Neural progenitor cell (in vitro differentiated cells): ENCODE results near the gene SNAPIN. TPM values are rescaled to one million over a fixed set of nuclear protein-coding genes. Genes with fewer than 3 reads are reported as not detected.
A peak's percentile ranks its signal among the peaks of the same experiment; 100 is the strongest.

ENCODE experiments used
- DNase-seq: peaks from one replicate; pipeline ENCODE4 v3.0.0-alpha.2; 2016; ENCODE audit warnings: low spot score
- H2AFZ ChIP-seq: fragments of 200-600 bp; sonication (generic); replicated peaks from 2 replicates; pipeline ENCODE4 v1.6.1; 2016; ENCODE audit warnings: antibody characterized with exemption
- H3F3A ChIP-seq: fragments of 200-600 bp; sonication (generic); 2 replicates; pipeline ENCODE4 v1.6.1; 2016; ENCODE audit warnings: antibody characterized with exemption, low read depth
- H3K27ac ChIP-seq: fragments of 200-600 bp; sonication (generic); 2 replicates; pipeline ENCODE4 v1.5.1; 2016; ENCODE audit warnings: mild to moderate bottlenecking
- H3K27me3 ChIP-seq: fragments of 200-600 bp; sonication (generic); 2 replicates; pipeline ENCODE4 v1.6.1; 2016; ENCODE audit warnings: mild to moderate bottlenecking, moderate library complexity
- H3K36me3 ChIP-seq: fragments of 200-600 bp; sonication (generic); 2 replicates; pipeline ENCODE4 v1.5.1; 2016
- H3K4me1 ChIP-seq: fragments of 200-600 bp; sonication (generic); 2 replicates; pipeline ENCODE4 v1.6.1; 2016; ENCODE audit warnings: mixed run types
- H3K4me2 ChIP-seq: fragments of 200-600 bp; sonication (generic); 2 replicates; pipeline ENCODE4 v1.6.1; 2016
- H3K4me3 ChIP-seq: fragments of 200-600 bp; sonication (generic); 2 replicates; pipeline ENCODE4 v1.5.1; 2016
- H3K79me2 ChIP-seq: fragments of 200-600 bp; sonication (generic); 2 replicates; pipeline ENCODE4 v1.6.1; 2016; ENCODE audit warnings: low read depth
- H3K9ac ChIP-seq: fragments of 200-600 bp; sonication (generic); 2 replicates; pipeline ENCODE4 v1.6.1; 2016
- H3K9me3 ChIP-seq: fragments of 200-600 bp; sonication (generic); 2 replicates; pipeline ENCODE4 v1.5.1; 2016; ENCODE audit warnings: low read depth
- H4K20me1 ChIP-seq: fragments of 200-600 bp; sonication (generic); 2 replicates; pipeline ENCODE4 v1.6.1; 2016; ENCODE audit warnings: low read depth
- H3K27ac Mint-ChIP-seq: 3 replicates; pipeline ENCODE4 v1.8.0; 2021; ENCODE audit warnings: mixed read lengths
- H3K27me3 Mint-ChIP-seq: 2 replicates; pipeline ENCODE4 v1.8.0; 2022; ENCODE audit warnings: low read depth, mild to moderate bottlenecking, inconsistent platforms, moderate library complexity, mixed read lengths; ENCODE audit not compliant: insufficient read depth
- H3K36me3 Mint-ChIP-seq: 3 replicates; pipeline ENCODE4 v1.8.0; 2021; ENCODE audit warnings: mixed read lengths
- H3K4me1 Mint-ChIP-seq: 3 replicates; pipeline ENCODE4 v1.8.0; 2021; ENCODE audit warnings: mixed read lengths
- H3K4me3 Mint-ChIP-seq: 3 replicates; pipeline ENCODE4 v1.8.0; 2021; ENCODE audit warnings: mild to moderate bottlenecking, moderate library complexity, mixed read lengths
- H3K9me3 Mint-ChIP-seq: 3 replicates; pipeline ENCODE4 v1.8.0; 2020; ENCODE audit warnings: mixed read lengths
- CTCF ChIP-seq: fragments of 200-600 bp; sonication (generic); IDR thresholded peaks from 2 replicates; pipeline ENCODE4 v1.5.1; 2017; ENCODE audit warnings: antibody characterized with exemption, mild to moderate bottlenecking
- EZH2 ChIP-seq: fragments of 200-600 bp; sonication (generic); IDR thresholded peaks from 2 replicates; pipeline ENCODE4 v1.6.1; 2017; ENCODE audit warnings: antibody characterized with exemption, mild to moderate bottlenecking, moderate library complexity
- EZH2phosphoT487 ChIP-seq: fragments of 200-600 bp; sonication (generic); IDR thresholded peaks from 2 replicates; pipeline ENCODE4 v1.6.1; 2017; ENCODE audit warnings: antibody characterized with exemption
- total RNA-seq: library from RNA; depleted of rRNA; stranded (reverse); fragments of >200 nt; gene quantifications from 2 replicates; pipeline ENCODE4 v1.2.3, GENCODE V29; 2015; ENCODE audit warnings: low replicate concordance

Gene SNAPIN
- total RNA-seq, 1 donor from 2014 or later = 52.4 TPM

- DNase-seq = no peak
- H3K4me3 ChIP-seq = no peak overlapping the region
- H3K27ac ChIP-seq = no peak overlapping the region
- H2AFZ ChIP-seq = peak overlapping the region; percentile 57
- H3K36me3 ChIP-seq = no peaks in the 10 kb centered on the region
- H3K27me3 Mint-ChIP-seq = peaks cover 2% of the 10 kb centered on the region
- no peaks in the 10 kb centered on the region for H3K79me2 ChIP-seq
- H3K4me1 ChIP-seq = peaks cover 19% of the 10 kb centered on the region
- H3K9ac ChIP-seq = no peak overlapping the region
- peaks cover 17% of the 10 kb centered on the region for H3K4me1 Mint-ChIP-seq
- H3K27ac Mint-ChIP-seq = no peak overlapping the region
- H3K4me3 Mint-ChIP-seq = no peak overlapping the region
- H4K20me1 ChIP-seq = no peaks in the 10 kb centered on the region
- H3K36me3 Mint-ChIP-seq = no peaks in the 10 kb centered on the region
- no peaks in the 10 kb centered on the region for H3K9me3 ChIP-seq
- H3K4me2 ChIP-seq = no peak overlapping the region
- TF ChIP-seq EZH2phosphoT487 (no peak), EZH2 (no peak), CTCF (no peak)
- no peaks in the 10 kb centered on the region for H3K9me3 Mint-ChIP-seq
- peaks cover 9% of the 10 kb centered on the region for H3F3A ChIP-seq
- H3K27me3 ChIP-seq = no peaks in the 10 kb centered on the region
Measured at GRCh38 chr1:153698923-153699714, 40.6 kb downstream of the SNAPIN start.

GRCh38 chr1:153699768-153700167, 41.3 kb downstream of the SNAPIN start:
- Histone ChIP-seq H3K79me2 (no peaks in the 10 kb centered on the region), H3K27ac (no peak overlapping the region), H3K4me2 (no peak overlapping the region), H3K4me1 (peaks cover 19% of the 10 kb centered on the region), H3K9me3 (no peaks in the 10 kb centered on the region), H3K4me3 (no peak overlapping the region), H4K20me1 (no peaks in the 10 kb centered on the region), H3K27me3 (no peaks in the 10 kb centered on the region), H2AFZ (no peak overlapping the region), H3F3A (peaks cover 9% of the 10 kb centered on the region), H3K36me3 (no peaks in the 10 kb centered on the region), H3K9ac (no peak overlapping the region)
- DNase-seq = no peak
- no peak overlapping the region for H3K4me3 Mint-ChIP-seq
- TF ChIP-seq CTCF (no peak), EZH2phosphoT487 (no peak), EZH2 (no peak)
- H3K36me3 Mint-ChIP-seq = no peaks in the 10 kb centered on the region
- H3K27ac Mint-ChIP-seq = no peak overlapping the region
- peaks cover 2% of the 10 kb centered on the region for H3K27me3 Mint-ChIP-seq
- H3K9me3 Mint-ChIP-seq = no peaks in the 10 kb centered on the region
- peaks cover 17% of the 10 kb centered on the region for H3K4me1 Mint-ChIP-seq

GRCh38 chr1:153705484-153705883, 47.0 kb downstream of the SNAPIN start:
- DNase-seq = no peak
- no peaks in the 10 kb centered on the region for H4K20me1 ChIP-seq
- H3K4me3 Mint-ChIP-seq = no peak overlapping the region
- H3K79me2 ChIP-seq = no peaks in the 10 kb centered on the region
- no peak overlapping the region for H3K4me2 ChIP-seq
- H3K4me1 Mint-ChIP-seq = no peaks in the 10 kb centered on the region
- no peaks in the 10 kb centered on the region for H3K9me3 Mint-ChIP-seq
- no peak overlapping the region for H3K4me3 ChIP-seq
- peaks cover 3% of the 10 kb centered on the region for H3F3A ChIP-seq
- H2AFZ ChIP-seq = no peak overlapping the region
- no peak overlapping the region for H3K27ac Mint-ChIP-seq
- H3K4me1 ChIP-seq = no peaks in the 10 kb centered on the region
- H3K27me3 Mint-ChIP-seq = no peaks in the 10 kb centered on the region
- TF ChIP-seq CTCF (no peak), EZH2 (no peak), EZH2phosphoT487 (no peak)
- no peaks in the 10 kb centered on the region for H3K9me3 ChIP-seq
- no peaks in the 10 kb centered on the region for H3K27me3 ChIP-seq
- H3K27ac ChIP-seq = no peak overlapping the region
- H3K36me3 ChIP-seq = no peaks in the 10 kb centered on the region
- H3K9ac ChIP-seq = no peak overlapping the region
- no peaks in the 10 kb centered on the region for H3K36me3 Mint-ChIP-seq
